A673 (cell line): ENCODE results near the gene GAK. TPM values are rescaled to one million over a fixed set of nuclear protein-coding genes. Genes with fewer than 3 reads are reported as not detected.

Source experiments
- BruUV-seq: library from RNA; stranded (reverse); fragments of 400-500 nt; replicated peaks from 2 replicates; lab custom pipeline; 2021; lab: Mats Ljungman, UMichigan
- CTCF ChIA-PET: fragments of 300-600 bp; sonication (Branson Sonifier 250); formaldehyde crosslinking; loops from one replicate; lab custom pipeline; 2022; ENCODE audit warnings: antibody characterized with exemption; lab: Charles Lee
- POLR2A ChIA-PET: fragments of 300-600 bp; sonication (Branson Sonifier 250); formaldehyde crosslinking; loops from one replicate; lab custom pipeline; 2022; ENCODE audit warnings: antibody characterized with exemption; ENCODE audit not compliant: low non-redundant PET; lab: Charles Lee
- DNase-seq: peaks from one replicate; pipeline ENCODE4 v3.0.0-alpha.2; 2015; ENCODE audit warnings: low spot score
- H3K27ac ChIP-seq: fragments of 200-600 bp; sonication (generic); 2 replicates; pipeline ENCODE4 v1.5.1; 2016; ENCODE audit warnings: mixed run types, low read depth, mild to moderate bottlenecking, mixed read lengths, antibody characterized with exemption, low read length; ENCODE audit not compliant: poor library complexity, severe bottlenecking
- H3K27me3 ChIP-seq: fragments of 200-600 bp; sonication (generic); replicated peaks from 2 replicates; pipeline ENCODE4 v1.6.1; 2017; ENCODE audit warnings: mixed run types, low read depth, mild to moderate bottlenecking, mixed read lengths, antibody characterized with exemption, low read length; ENCODE audit not compliant: insufficient read depth, poor library complexity
- H3K36me3 ChIP-seq: fragments of 200-600 bp; sonication (generic); 2 replicates; pipeline ENCODE4 v1.6.1; 2016; ENCODE audit warnings: mixed run types, mild to moderate bottlenecking, mixed read lengths, antibody characterized with exemption, low read length; ENCODE audit not compliant: insufficient read depth, poor library complexity, severe bottlenecking
- H3K4me1 ChIP-seq: fragments of 200-600 bp; sonication (generic); 2 replicates; pipeline ENCODE4 v1.6.1; 2017; ENCODE audit warnings: mixed run types, mild to moderate bottlenecking, mixed read lengths, antibody characterized with exemption, low read length; ENCODE audit not compliant: insufficient read depth, poor library complexity, severe bottlenecking
- H3K4me3 ChIP-seq: fragments of 200-600 bp; sonication (generic); 2 replicates; pipeline ENCODE4 v1.5.1; 2016; ENCODE audit warnings: low read depth, mixed run types, mild to moderate bottlenecking, mixed read lengths, low read length; ENCODE audit not compliant: poor library complexity, severe bottlenecking
- H3K9me3 ChIP-seq: fragments of 200-600 bp; sonication (generic); 2 replicates; pipeline ENCODE4 v1.6.1; 2016; ENCODE audit warnings: mixed run types, low read depth, mild to moderate bottlenecking, mixed read lengths, antibody characterized with exemption, low read length; ENCODE audit not compliant: poor library complexity, severe bottlenecking
- CTCF ChIP-seq: fragments of 300-800, 200-600 bp; sonication (generic); conservative IDR thresholded peaks from 2 replicates; pipeline ENCODE4 v1.5.1; 2017; ENCODE audit warnings: low read depth, mild to moderate bottlenecking, antibody characterized with exemption, low read length, moderate library complexity, mixed read lengths
- EZH2 ChIP-seq: fragments of 200-600 bp; sonication (generic); IDR thresholded peaks from 2 replicates; pipeline ENCODE4 v1.6.1; 2017; ENCODE audit warnings: borderline replicate concordance, low read depth, mild to moderate bottlenecking, mixed read lengths, antibody characterized with exemption, low read length; ENCODE audit not compliant: poor library complexity, severe bottlenecking
- intact Hi-C: fragments of 100-400 bp; cut with micrococcal nuclease; formaldehyde crosslinking; loops from one replicate; pipeline ENCODE4 v1.10.0; 2022; ENCODE audit not compliant: unreplicated experiment
- total RNA-seq: library from RNA; stranded (reverse); gene quantifications from 2 replicates; pipeline ENCODE4 v1.2.3, GENCODE V29; 2021

Gene GAK
- total RNA-seq, 1 experiment from 2014 or later: 96.2 TPM

- TF ChIP-seq CTCF: no peak
- TF ChIP-seq EZH2: no peak
- no peak for DNase-seq
- CTCF ChIA-PET: no interaction called here
- Histone ChIP-seq H3K4me3 (no peak overlapping the region), H3K27ac (no peak overlapping the region), H3K4me1 (no peaks in the 10 kb centered on the region), H3K36me3 (no peaks in the 10 kb centered on the region), H3K27me3 (no peaks in the 10 kb centered on the region), H3K9me3 (no peaks in the 10 kb centered on the region)
- intact Hi-C loops: no loop called here
- POLR2A ChIA-PET: no interaction called here
- BruUV-seq: no TSS peak
Measured at GRCh38 chr4:844752-845232, 87.3 kb downstream of the GAK start.

- Histone ChIP-seq H3K4me3 (no peak overlapping the region), H3K27ac (no peak overlapping the region), H3K27me3 (no peaks in the 10 kb centered on the region), H3K4me1 (no peaks in the 10 kb centered on the region), H3K36me3 (no peaks in the 10 kb centered on the region), H3K9me3 (peaks cover 6% of the 10 kb centered on the region)
- CTCF ChIA-PET: no interaction called here
- TF ChIP-seq CTCF: no peak
- no peak for TF ChIP-seq EZH2
- POLR2A ChIA-PET: no interaction called here
- intact Hi-C loops: no loop called here
- no peak for DNase-seq
- BruUV-seq: no TSS peak
Measured at GRCh38 chr4:839675-840443, 92.3 kb downstream of the GAK start.

- no TSS peak for BruUV-seq
- Histone ChIP-seq H3K4me1 (no peaks in the 10 kb centered on the region), H3K4me3 (no peak overlapping the region), H3K9me3 (peaks cover 6% of the 10 kb centered on the region), H3K27ac (no peak overlapping the region), H3K36me3 (no peaks in the 10 kb centered on the region), H3K27me3 (no peaks in the 10 kb centered on the region)
- intact Hi-C loops: no loop called here
- DNase-seq: no peak
- TF ChIP-seq CTCF (no peak), EZH2 (no peak)
- CTCF ChIA-PET: no interaction called here
- POLR2A ChIA-PET: no interaction called here
Measured at GRCh38 chr4:837772-838171, 94.3 kb downstream of the GAK start.
